ENCODE measurements around the gene PEX11B.

GRCh38 chr1:145959957-145960467 is 41.5 kb upstream of the PEX11B start:
- TF ChIP-seq POLR2A (IDR thresholded peaks at IDR 0.05) (no peak), CTCF (IDR thresholded peaks at IDR 0.05) (no peak)

All from esophagus squamous epithelium (tissue), 4 donors.